HT1080 (cell line): ENCODE data around the gene MAGEL2. TPM values are rescaled to one million over a fixed set of nuclear protein-coding genes. Genes with fewer than 3 reads are reported as not detected.
"Not testable (repeated sequence)": the region's sequence is repeated elsewhere in the genome, so short reads cannot be mapped to it uniquely, and the experiment has no call there.

Experiments
- DNase-seq: peaks from one replicate; pipeline ENCODE4 v3.0.0-alpha.2; 2015; ENCODE audit warnings: low read depth
- total RNA-seq: library from RNA; depleted of rRNA; stranded (reverse); fragments of >200 nt; shearing (Covaris generic); gene quantifications from 2 replicates; pipeline ENCODE4 v1.2.3, GENCODE V29; 2014; rRNA removed

The MAGEL2 gene
- total RNA-seq, 1 experiment from 2014 or later, result not detected

DNA sequence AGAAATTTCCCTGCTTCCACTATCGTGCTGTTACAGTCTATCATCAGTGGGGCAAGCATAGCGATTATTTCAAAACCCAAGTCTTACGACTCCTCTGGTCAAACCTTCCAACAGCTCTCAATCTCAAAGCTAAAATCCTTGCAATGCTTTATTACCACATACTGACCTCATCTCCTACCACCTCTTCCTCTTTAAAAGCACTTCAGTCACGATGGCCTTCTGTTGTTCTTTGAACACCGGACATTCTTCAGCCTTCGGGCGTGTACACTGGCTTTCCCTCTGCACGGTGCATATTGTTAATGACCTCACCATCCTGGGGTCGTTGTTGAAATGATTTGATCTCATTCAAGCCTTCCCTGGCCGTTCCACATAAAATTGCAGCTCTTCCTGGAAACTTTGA, 31.1 kb downstream of the MAGEL2 start:
- peak; percentile 8 for DNase-seq

DNA sequence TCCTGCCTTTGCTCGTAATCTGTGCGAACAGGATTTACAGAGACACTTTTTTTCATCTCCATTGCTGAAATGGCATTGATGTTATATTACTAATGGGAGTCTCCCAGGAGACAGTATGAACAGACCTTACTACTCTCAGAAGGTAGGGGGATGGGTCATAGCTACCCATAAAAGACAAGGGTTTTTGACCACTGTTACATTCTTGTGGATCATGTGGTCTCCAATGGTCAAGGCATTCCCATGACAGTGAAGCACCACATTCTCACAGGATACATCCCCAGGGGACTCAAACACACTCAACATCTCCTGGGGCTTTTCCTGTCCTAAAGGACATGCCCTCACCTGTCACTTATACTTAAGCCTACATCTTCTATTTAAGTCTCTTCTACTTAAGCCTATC, 41.4 kb downstream of the MAGEL2 start:
- DNase-seq, result no peak

DNA sequence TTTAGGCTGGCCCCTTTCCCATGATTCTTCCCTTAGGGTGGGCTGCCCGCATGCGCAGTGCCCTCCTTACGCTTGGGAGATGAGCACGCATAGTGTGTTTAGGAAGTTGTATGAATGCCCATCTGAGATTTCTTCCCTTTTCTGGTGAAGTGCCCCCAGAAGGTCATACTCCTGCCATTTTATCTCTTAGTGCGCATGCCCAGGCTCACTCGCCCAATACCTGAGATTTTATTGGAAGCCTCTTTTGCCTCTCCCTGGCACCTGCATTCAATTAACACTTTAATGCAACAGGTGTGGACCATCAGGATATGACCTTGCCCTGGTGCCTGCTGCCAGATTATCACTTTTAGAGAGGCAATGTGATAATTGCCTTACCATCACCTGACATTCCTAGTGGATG, 45.5 kb downstream of the MAGEL2 start:
- no peak for DNase-seq

GRCh38 chr15:23599053-23599452, 48.6 kb downstream of the MAGEL2 start:
- DNase-seq, result no peak

DNA sequence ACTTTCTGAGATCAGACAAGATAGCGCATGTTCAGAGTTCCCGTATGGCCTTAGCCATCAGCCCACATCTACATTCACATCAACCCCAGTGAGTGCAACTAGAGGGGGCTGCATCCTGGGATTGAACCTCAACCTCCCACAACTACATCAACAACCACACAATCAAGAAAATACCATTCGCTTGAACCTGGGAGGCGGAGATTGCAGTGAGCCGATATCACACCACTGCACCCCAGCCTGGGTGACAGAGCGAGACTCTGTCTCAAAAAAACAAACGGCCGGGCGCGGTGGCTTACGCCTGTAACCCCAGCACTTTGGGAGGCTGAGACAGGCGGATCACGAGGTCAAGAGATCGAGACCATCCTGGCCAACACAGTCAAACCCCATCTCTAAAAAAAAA, 50.4 kb downstream of the MAGEL2 start:
- DNase-seq, result not testable (repeated sequence)

GRCh38 chr15:23596736-23597135, 50.9 kb downstream of the MAGEL2 start:
- DNase-seq, result no peak

GRCh38 chr15:23595368-23595767, 52.3 kb downstream of the MAGEL2 start:
- DNase-seq, result no peak

- no peak for DNase-seq
These were observed 53.4 kb downstream of the MAGEL2 start for GRCh38 chr15:23594252-23594770.

Other genes with a start within 250 kb of the MAGEL2 start
- not detected in 2 replicates for gene GOLGA6L2, start 200.6 kb downstream of the MAGEL2 start, total RNA-seq
- gene MKRN3, start 82.2 kb downstream of the MAGEL2 start, total RNA-seq, result 14.5 and 14.6 TPM in 2 replicates
- gene NDN, start 39.4 kb upstream of the MAGEL2 start, total RNA-seq, result 3.7 and 4.0 TPM in 2 replicates